ENCODE measurements around the gene GABBR2. TPM values are rescaled to one million over a fixed set of nuclear protein-coding genes. Genes with fewer than 3 reads are reported as not detected.

GABBR2 gene
- total RNA-seq, 2 donors from 2014 or later, result not detected

DNA sequence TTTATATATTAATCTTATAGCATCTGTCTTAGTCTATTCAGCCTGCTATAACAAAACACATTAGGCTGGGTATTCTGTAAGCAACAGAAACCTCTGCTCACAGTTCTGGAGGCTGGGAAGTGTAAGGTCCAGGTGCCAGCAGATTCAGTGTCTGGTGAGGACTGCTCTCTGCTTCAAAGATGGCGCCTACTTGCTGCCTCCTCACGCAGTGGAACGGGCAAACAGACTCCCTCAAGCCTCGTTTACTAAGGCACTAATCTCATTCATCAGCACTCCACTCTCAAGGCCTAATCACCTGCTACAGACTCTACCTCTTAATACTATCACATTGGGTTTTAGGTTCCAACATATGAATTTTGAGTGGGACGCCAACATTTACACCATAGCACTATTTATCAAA is 448.1 kb downstream of the GABBR2 start:
- DNase-seq (no peak), ATAC-seq (no peak)
- intact Hi-C loops (cut with DNase I, micrococcal nuclease), result no loop called here

DNA sequence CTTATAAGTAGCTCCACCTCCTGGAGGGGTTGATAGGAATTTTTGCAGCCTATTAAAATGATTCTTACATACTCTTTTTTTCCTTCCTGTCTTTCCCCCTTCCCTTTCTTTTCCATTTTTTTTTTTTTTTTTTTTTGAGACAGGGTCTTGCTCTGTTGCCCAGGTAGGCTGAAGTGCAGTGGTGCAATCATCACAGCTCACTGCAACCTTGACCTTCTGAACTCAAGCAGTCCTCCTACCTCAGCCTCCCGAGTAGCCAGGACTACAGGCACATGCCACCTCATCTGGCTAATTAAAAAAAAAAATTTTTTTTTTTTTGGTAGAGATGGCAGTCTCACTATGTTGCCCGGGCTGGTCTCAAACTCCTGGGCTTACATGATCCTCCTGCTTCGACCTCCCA is 448.9 kb downstream of the GABBR2 start:
- ATAC-seq (no peak), DNase-seq (no peak)
- intact Hi-C loops (cut with DNase I, micrococcal nuclease), result loop anchor here (5.0 to 10.0 kb wide), 3 partner anchors 55 to 337 kb away; partner anchors contain the start of gene TRMO (in 1 of the 2)

DNA sequence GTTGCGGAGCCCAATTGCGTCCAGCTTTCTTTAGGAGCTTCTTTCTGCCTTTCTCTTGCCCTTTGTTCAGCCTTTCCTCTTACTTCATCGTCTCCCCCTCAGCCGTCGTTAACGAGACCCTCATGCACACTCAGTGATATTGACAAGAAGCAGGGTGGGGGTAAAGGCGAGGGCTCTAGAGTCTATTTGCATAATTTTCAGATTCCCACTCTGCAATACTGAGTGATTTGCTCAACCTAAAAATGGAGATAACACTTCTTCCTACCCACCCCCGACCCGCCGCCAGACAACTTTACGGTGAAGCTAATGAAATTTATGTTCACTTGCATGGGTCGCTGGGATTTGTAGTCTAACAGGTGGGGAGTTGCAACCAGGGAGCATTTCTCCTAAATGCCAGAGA is 452.0 kb downstream of the GABBR2 start:
- DNase-seq (peak in 1 of 2 donors; percentile 26), ATAC-seq (no peak)
- intact Hi-C loops (cut with DNase I, micrococcal nuclease), result loop anchor here (5.0 to 10.0 kb wide), 3 partner anchors 52 to 334 kb away; partner anchors contain the start of gene TRMO (in 1 of the 2)

DNA sequence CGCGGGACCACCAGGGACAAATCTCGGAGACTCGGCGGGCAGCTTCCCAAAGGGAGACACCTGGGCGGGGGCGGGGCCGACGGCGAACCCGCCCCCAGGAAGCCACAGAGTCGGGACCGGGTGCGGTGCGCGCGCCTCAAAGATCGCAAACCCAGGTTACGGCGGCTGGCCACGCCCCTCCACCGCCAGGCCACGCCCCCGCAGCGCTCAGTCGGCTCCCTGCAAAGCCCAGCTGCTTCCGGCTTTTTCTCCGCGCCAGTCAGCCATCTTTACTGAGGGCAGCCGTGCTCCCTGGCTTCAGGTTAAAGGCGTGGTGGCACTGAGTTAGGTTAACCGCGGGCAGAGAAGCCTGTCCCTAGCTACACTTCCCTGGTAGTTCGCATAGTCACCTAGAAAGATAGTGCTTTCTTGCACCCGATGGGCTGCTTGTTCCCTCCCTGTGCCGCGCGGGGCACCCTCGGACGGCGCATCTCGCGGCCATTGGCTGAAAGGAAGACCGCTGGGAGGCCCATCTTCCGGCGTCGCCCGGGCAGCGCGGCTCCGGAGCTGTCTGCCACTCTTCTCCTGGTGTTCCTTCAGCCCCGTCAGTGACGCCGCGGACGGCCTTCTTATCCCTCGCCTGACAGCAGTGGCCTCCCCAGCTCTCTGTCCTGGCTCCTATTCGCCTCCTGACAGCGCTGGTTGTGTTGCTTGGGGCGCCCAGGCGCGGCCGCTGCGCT is 453.0 kb downstream of the GABBR2 start, which contains the start of gene TBC1D2:
TSS of gene TBC1D2 (minus strand) at position 72 of the 719 bp plus-strand sequence. CDS start 108 bp downstream, outside the sequence.
- ATAC-seq (peak; percentile 93), DNase-seq (peak; percentile 96 to 98)
- intact Hi-C loops (cut with DNase I, micrococcal nuclease), result loop anchor here (5.0 to 10.0 kb wide), 3 partner anchors 51 to 333 kb away; partner anchors contain the start of gene TRMO (in 1 of the 2)

DNA sequence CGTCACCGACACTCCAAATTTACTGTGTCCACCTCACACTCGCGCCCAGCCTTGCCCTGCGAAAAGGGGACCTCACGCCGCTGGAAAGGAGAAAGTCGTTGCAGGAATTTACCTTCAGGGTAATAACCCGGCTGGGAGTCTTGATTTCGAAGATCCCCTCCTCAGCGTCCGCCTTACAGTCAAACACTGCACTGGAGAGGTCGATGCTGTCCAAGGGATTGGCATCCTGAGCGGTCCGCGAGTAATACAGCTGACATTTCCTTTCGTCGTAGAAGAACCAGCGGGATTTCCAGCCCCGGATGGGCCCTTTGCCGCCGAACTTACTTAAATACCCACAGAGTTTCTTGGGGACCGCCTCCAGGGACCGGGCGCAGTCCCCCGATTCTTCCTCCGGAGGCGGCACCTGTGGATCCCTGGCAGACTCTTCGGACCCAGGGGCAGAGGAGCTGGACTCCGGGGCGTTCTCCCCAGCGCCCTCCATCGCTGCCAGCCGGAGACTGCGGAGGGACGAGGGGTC is 453.6 kb downstream of the GABBR2 start:
- ATAC-seq (peak; percentile 34), DNase-seq (peak in 1 of 2 donors; percentile 44)
- intact Hi-C loops (cut with DNase I, micrococcal nuclease), result loop anchor here (5.0 to 10.0 kb wide), 3 partner anchors 50 to 333 kb away; partner anchors contain the start of gene TRMO (in 1 of the 2)

DNA sequence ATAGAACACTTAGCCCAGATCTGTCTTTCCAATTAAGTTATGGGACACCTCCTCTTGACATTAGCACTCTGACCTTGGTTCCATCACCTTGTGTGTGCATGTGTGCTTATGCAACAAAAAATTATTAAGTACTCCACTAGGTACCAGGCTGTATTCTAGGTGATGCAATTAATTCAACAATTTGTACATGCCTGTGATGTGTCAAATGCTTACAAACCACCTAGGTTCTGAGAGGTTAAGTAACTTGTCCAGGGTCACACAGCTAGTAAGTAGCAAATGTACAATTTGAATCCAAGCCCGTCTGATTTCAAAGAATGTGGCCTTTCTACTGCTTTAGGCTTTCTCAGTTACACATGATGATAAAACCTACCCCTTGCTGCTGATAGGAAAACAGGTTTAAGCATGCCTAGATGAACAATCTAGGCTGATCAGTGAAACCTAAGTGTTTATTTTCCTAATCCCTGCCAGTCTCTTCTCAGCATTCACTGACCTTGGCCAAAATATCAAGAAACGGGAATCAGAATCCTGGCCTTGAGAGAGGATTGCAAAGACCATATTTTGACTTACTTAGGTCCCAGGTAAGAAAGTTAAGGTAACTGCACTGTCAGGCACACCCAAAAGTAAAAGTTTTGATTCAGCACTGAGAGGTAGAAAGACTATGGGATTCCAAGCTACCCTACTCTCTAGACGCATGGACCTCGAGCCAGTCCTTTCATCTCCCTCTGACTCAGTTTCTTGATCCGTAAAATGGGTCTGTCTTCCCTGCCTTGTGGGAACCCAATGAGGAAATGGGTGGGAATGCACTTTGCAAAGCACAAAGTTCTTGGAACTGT is 454.3 kb downstream of the GABBR2 start:
- intact Hi-C loops (cut with DNase I, micrococcal nuclease), result loop anchor here (5.0 to 10.0 kb wide), 3 partner anchors 50 to 332 kb away; partner anchors contain the start of gene TRMO (in 1 of the 2)
- no peak for DNase-seq

DNA sequence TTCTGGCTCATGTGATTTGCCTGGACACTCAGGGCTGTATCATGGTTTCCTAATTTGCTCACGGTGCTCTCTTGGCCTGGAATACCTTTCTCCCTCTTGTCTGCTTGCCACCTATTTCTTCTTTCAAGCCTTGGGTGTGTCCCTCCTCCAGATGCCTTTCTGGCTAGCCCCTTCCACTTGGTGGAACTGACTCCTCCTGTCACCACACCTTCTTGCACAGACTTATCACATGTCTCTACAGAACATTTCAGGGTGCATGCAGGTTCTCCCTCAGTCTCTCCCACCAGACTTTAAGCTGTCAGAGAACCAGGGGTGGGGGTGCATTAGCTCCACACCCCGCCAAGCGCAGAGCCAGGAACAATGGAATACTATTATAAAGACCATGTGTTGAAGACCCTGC is 455.2 kb downstream of the GABBR2 start:
- intact Hi-C loops (cut with DNase I, micrococcal nuclease), result loop anchor here (10.0 kb wide), 2 partner anchors 49 to 179 kb away; no protein-coding TSS in a partner anchor
- DNase-seq (no peak), ATAC-seq (no peak)

More for the DNA sequence above, 454.3 kb downstream of the GABBR2 start:
- peak; percentile 26 for ATAC-seq

DNA sequence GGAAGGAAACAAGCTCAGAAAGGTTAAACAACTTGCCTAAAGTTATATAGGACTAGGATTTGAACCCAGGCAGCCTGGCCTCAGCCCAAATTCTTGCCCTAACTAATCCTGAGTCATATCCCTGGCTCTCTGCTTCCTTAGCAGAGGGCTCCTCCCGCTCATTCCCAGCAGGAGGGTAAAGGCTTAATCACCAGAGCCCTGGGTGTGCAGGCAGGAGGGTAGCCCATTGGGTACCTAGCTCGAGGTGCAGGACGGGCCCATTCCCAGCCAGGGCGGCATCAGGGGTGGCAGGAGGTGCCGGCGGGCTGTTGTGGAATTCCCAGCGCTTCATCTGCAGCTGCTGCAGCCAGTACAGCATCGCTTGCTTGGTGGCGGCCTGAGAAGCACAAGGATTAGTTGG is 457.2 kb downstream of the GABBR2 start:
- ATAC-seq (no peak), DNase-seq (no peak)
- intact Hi-C loops (cut with DNase I, micrococcal nuclease), result loop anchor here (10.0 kb wide), 2 partner anchors 47 to 177 kb away; no protein-coding TSS in a partner anchor

DNA sequence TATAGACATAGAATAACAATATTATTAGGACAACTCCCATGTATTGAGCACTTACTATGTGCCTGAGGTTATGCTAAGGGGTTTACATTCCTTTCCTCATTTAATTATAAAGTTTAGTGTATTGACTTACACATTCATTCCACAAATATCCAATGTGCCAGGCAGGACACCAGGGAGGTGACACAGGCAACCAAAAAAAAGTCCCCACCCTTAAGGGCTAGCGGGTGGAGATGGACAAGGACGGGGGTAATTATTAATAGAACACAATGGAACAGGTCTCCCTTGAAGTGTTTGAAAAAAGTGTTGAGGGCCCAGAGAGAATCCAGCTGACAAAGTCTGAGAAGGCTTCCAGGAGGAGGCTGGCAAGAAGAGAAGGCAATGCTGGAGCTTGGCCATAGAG is 459.0 kb downstream of the GABBR2 start:
- no peak for DNase-seq
- ATAC-seq, result no peak
- intact Hi-C loops (cut with DNase I, micrococcal nuclease), result loop anchor here (10.0 kb wide), 2 partner anchors 45 to 175 kb away; no protein-coding TSS in a partner anchor

DNA sequence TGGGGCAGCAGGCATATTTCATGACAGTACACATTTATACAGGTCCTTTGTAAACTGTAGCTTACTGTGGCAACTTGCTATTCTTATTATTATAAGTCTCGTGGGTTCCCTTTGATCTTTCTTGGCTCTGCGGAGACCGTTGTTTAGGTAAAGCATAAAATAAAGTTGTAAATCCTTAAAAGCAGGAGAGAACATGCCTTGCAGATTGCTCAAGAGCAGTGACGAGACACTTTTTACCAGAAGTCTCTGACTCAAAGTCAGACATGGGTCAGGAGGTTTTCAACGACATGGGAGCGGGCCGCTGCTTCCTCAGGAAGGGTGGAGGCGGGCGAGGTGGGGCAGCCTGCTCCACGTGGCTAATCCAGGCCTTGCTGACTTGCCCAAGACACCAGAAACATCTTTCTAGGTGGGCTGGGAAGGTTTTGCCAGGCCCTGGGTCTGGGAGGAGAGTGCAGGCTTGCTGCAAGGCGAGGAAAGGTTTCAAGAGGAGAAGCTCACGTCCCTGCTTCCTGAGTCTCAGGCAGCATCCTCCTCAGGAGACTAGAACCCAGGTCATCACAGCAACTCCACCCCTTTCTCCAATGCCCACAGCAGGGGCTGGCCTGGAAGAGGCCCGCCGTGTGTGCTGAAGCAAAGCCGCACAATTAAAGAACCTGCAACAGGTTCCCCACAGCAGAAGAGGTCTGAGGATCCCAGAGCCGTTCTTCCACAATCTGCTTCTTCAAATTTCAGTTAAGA is 459.8 kb downstream of the GABBR2 start:
- peak; percentile 57 to 88 for DNase-seq
- intact Hi-C loops (cut with DNase I, micrococcal nuclease), result no loop called here
- peak; percentile 71 for ATAC-seq

DNA sequence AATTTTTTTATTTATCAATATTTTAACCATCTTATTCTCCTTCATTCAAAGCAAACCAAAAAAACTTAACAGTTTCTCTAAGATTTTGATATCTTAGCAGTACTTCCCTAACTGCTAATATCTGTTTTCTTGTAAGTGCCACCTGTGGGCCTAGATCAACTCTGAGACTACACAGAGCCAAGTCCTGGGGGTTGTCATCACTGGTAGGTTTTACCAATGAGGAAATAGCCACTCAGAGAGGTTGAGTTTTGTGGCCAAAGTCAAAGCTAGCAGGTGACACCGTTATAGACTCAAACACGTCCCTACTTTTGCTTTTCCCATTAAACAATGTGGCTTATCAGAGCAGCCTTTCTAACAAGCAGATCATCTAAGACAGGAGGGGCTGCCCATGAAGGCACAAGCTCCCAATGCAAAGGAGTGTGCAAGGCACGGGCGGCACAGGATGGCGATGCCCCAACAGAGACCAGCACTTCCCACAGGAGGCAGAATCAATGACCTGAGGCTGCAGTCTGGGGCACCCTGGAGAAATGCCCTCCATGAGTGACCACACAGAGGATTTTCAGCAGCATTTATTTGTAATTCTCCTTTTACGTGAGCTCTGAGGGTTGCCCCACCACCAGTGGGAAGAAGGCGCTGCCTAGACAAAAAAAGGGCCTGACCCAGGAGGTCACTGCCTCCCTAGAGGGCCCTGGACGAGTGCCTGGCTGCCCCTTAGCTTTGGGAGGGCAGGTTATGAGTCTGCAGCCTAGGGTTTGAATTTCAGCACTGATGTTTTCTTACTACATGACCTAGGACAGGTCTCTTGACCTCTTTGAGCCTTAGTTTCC is 460.7 kb downstream of the GABBR2 start:
- intact Hi-C loops (cut with DNase I, micrococcal nuclease), result no loop called here
- no peak for DNase-seq
- no peak for ATAC-seq

DNA sequence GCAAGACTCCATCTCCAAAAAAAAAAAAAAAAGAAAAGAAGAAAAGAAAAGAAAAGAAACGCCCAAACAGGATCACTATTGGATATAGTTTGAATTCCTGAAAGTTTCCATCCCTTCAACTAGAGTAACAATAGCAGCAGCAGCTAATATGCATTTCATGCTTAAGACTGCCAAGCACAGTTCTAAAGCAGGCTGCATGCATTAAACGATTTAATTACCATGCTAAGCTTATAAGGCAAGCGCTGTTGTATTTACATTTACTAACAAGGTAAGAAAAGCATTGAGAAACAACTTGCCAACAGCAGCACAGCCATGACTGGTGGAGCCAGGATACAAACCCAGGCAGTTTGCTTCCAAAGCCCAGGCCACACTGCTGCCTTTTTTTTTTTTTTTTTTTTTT is 466.3 kb downstream of the GABBR2 start:
- intact Hi-C loops (cut with DNase I, micrococcal nuclease), result no loop called here
- DNase-seq (no peak), ATAC-seq (no peak)

DNA sequence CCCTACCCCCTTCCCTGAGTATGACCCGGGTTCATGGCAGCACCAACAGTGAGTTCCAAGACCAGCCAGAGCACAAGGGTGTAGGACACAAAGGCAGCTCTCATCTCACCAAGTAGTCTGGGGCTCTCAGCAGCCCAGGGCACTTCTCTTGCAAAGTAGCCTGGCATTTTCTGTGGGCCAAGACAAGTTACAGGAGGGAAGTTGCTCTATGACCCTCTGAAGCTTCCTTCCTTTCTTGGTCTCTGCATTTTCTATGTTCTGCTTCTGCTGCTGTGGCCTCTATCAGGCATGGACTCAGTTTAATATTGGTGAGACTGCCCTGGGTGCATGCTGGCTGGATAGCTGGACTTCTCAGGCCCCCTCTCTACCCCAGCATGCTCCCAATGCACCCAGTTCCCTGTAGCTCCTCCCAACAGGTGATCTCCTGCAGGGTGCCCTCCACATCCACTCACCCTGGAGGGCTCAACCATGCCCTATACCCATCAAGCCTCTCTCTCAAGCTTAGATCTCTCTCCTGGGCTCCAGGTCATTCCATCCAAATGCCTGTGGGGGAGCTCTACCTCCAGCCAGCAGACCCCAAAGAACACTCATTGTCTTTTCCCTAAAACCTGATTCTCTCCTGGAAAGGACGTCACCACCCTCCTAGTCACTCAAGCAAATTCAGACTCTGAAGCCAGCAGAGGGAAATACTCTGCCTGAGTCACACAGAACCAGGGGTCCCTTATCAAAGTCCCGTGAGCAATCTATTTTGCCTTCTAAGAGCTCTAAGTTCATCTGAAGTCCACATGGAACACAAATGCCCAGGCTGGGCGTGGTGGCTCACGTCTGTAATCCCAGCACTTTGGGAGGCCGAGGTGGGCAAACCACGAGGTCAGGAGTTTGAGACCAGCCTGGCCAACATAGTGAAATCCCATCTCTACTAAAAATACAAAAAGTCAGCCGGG is 467.1 kb downstream of the GABBR2 start:
- ATAC-seq (no peak), DNase-seq (no peak)
- intact Hi-C loops (cut with DNase I, micrococcal nuclease), result no loop called here

DNA sequence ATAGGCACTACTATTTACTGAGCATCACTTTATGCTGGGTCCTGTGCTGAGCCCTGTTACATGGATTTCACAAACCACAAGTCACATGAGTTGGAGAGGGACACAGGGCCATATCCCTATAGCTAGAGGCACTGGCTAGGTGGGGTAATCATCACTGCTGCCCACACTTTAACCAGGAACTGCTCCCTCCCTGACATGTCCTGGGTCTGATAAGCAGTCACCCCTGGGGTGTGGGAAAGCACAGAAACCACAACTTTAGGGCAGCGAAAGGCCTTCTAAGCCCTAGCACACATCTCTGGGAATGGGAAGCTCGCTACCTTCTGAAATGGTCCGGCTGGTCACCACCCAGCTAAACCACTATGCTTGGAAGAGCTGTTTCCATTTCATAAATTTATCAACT is 468.3 kb downstream of the GABBR2 start:
- intact Hi-C loops (cut with DNase I, micrococcal nuclease), result no loop called here

More for the DNA sequence above, 468.3 kb downstream of the GABBR2 start:
- DNase-seq (no peak), ATAC-seq (no peak)

Data from left colon (tissue), 2 donors.